Adipose tissue (tissue), 3 donors: ENCODE measurements around the gene PSD4. TPM values are rescaled to one million over a fixed set of nuclear protein-coding genes. Genes with fewer than 3 reads are reported as not detected.

ENCODE experiments used
- H3K27ac ChIP-seq: one replicate; pipeline ENCODE4 v1.5.1; 2013; ENCODE audit warnings: low read depth, low read length
- WGBS, 3 donors: extraction: QIAGEN DNeasy Blood & Tissue Kit; methylation state at CpG; one replicate each; pipeline ENCODE4 v1.1.7; 2013; 5-methylcytosine and 5-hydroxymethylcytosine counted together
- polyA plus RNA-seq, 3 donors: library from polyadenylated mRNA; stranded (reverse); fragments of 200-250 nt; gene quantifications; one replicate each; pipeline ENCODE4 v1.2.3, GENCODE V29; 2013
- donor health status: healthy with polysubstance abuse.
- donor health status: Bipolar disorder and iron deficiency.
- donor health status: healthy.

Gene PSD4
- polyA plus RNA-seq, 3 donors: 1.2 to 11.2 (median 5.9) TPM

DNA sequence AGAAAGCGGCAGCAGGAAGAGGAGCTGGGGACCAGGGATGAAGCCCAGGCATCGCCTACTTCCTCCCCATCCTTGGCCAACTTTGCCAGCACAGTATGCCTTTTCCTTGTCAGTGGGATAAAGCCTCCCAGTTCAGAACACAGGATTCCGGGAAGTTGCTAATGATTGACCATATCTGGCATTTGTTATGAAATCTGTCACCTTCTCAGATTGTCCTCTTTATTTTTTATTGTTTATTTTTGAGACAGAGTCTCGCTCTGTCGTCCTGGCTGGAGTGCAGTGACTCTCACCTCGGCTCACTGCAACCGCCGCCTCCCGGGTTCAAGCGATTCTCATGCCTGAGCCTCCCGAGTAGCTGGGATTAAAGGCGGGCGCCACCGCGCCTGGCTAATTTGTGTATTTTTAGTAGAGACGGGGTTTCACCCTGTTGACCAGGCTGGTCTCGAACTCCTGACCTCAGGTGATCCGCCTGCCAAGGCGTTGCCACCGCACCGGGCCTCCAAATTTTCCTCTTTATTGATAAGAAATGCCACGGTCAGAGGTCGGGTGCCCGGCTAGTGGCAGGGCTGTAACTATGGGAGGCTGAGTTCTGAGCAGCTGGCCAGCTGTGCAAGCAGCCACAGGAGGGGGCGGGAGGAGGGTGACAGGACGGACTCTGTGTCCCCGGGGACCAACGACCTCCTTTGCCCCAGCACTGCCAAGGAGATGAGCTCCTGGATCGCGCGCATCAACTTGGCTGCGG, 24.4 kb downstream of the PSD4 start:
- WGBS, 3 donors: 40 to 67% (median 62%) methylated on average over 32 of the region's 32 CpGs
- H3K27ac ChIP-seq: no peak overlapping the region

DNA sequence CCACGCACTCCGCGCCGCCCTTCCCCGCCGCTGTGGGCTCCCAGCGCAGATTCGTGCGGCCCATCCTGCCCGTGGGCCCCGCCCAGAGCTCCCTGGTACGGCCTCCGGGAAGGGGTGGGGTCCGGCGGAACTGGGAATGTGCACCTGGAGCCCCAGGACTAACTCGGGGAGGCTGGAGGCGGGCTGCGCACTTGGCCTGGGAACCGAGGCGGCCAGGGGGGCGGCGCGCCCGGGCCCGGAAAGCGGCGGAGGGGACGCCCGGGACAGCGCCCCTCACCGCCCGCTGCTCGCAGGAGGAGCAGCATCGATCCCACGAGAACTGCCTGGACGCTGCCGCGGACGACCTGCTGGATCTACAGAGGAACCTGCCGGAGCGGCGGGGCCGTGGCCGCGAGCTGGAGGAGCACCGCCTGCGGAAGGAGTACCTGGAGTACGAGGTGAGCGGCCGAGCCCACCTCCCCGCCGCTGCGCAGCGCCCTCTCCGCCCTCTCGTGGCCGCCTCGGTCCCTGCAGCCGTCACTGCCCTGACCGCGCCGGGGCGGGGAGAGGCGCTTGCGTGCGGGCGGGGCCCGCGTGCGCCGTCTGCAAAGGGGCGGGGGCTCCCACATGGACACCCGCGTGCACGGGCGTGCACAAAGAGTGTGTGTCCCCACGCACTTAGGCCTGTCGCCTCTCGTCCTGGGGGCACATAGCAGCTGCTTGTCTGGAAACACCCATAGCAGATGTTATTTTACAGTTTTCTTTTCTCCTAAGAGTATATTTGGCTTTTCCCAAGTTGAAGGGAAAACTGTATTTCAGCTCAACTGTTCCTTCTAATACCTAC, 25.2 kb downstream of the PSD4 start:
- no peak overlapping the region for H3K27ac ChIP-seq
- WGBS, 3 donors: 3 to 4% (median 4%) methylated on average over 61 to 79 of the region's 79 CpGs

DNA sequence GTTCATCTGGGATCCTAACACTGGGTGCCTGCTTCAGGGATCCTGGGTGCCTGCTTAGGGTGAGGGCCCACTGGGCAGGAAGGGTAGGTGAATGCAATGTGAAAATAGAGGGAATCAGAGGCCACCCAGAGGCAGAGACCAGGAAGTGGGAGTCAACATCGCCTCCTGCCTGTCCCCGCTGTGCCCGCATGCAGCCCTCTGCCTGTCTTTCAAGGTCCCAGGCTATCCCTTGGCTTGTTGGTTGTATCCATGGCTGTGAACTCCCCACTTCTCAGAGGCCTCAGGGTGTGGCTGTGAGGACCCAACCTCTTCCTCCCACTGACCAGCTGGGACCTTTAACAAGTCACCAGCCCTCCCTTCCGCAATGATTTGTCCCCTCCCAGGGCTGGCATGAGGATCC, 26.5 kb downstream of the PSD4 start:
- WGBS, 3 donors: 84 to 96% (median 95%) methylated on average over 4 of the region's 4 CpGs
- H3K27ac ChIP-seq: no peak overlapping the region

DNA sequence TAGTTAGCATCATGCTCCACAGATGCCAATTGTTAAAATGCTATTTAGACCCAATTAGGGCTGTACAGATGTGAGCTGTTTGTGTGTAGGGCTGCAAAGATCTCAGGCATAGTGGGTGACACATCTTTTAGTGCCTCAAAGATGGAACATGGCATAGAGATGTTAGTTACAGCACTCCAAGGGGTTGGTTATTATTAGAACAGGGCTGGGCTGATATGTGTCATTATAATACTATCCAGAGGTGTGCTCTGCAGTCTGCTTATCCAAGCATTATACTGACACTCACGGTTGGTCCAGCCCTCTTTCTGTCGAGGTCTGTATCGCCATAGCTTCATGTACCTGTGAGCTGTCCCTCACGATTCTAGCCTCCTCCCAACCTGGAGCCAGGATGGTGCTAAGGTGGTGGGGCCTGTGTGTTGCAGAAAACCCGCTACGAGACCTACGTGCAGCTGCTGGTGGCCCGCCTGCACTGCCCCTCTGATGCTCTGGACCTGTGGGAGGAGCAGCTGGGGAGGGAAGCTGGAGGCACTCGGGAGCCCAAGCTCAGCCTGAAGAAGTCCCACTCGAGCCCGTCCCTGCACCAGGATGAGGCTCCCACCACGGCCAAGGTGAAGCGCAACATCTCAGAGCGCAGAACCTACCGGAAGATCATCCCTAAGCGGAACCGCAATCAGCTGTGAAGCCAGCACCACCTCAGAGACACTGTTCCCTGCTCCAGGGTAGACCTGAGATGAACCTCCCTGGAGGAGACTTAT, 27.1 kb downstream of the PSD4 start:
- H3K27ac ChIP-seq: no peak overlapping the region
- WGBS, 3 donors: 86 to 92% (median 91%) methylated on average over 17 of the region's 17 CpGs

DNA sequence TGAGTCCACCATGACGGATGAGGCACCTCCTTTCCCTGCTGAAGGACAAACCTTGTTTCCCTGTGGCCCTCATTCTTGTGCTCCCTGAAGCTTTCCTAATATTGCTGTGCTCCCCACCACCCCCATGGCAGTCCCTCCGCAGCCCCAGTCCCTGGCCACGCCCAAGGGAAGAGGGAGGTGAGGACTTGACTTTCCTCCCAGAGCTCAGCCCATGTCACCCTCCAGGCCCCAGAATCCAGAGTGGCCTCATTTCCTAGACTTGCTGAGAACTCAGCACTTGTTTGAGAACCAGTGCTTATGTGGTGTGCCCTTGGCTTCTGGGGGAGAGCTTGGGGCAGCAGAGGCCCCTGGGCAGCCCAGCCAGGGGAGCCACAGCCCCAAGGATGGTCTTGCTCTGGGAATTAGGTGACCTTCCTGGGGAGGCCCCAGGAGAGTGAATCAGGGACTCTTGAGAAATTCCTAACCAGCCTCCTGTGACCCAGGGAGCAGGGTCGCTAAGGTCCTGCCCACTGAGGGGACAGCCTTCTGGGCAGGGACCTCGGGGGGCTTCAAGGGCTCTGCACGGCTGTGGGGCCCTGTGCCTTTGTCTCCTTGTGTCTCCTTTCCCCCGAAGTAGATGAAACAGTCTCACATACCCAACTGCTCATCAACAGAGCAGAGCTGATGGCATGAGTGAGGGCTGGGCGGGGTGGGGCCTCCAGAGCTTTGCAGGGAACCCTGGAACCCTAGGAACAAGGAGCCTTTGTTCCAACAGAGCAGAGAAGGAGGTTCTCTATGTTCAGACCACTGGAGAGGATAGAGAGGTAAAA, 27.9 kb downstream of the PSD4 start:
- WGBS, 3 donors: 80 to 94% (median 90%) methylated on average over 8 of the region's 8 CpGs
- H3K27ac ChIP-seq: no peak overlapping the region

DNA sequence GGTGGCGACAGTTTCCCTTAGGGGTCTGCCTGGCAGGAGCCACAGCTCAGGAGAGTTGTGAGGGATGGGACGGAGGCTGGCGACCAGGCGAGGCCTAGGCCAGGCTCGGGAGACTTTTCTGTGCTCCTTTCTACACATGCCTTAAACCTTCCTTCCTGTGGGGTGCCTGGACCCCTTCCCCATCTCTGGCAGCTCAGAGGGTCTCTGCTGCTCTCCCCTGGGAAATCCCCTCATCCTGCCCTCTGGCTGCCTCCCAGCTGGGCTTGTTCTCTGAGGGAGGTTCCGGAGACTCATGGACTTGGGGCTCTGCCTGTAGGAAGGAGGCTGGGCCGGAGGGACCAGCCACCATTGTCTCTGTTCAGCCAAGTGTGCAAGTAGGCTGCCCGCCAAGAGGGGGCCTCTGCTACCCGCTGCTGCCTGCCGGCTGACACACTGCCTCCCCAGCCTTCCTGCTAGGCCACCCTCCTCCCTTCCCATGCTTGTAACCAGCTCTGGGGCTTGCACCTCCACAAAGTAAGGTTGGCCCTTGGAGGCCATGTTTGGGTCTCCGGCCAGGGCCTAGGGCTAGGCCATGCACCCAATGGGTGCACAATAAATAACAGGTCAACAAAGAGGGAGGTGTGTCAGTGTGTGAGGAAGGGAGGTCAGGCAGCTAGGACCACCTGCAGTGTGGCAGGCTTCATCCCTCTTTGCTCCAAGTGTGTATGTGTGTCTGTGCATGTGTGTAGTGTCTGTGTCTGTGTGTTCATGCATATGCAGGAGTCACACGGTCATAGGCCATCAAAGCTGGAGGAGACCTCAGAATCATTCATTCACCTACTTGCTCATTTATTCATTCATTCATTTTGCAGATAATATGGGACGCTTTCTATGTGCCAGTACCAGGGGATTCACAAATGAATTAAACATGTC, 28.8 kb downstream of the PSD4 start:
- H3K27ac ChIP-seq: no peak overlapping the region
- WGBS, 3 donors: 72 to 83% (median 76%) methylated on average over 12 to 13 of the region's 13 CpGs

DNA sequence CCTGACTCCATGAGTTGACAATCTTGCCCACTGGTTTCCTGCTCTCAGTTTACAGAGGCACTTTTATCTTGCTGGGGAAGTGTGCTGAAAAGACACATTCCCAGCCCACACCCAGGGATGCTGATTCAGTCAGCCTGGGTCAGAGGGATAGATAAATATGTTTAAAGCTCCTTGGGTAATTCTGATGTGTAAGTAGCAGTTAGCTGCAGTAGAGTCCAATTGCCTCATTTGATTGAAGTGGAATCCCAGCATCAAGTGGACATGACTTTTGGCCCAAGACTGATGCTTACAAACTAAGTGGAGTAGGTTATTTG, 29.4 kb downstream of the PSD4 start:
- H3K27ac ChIP-seq: no peak overlapping the region

DNA sequence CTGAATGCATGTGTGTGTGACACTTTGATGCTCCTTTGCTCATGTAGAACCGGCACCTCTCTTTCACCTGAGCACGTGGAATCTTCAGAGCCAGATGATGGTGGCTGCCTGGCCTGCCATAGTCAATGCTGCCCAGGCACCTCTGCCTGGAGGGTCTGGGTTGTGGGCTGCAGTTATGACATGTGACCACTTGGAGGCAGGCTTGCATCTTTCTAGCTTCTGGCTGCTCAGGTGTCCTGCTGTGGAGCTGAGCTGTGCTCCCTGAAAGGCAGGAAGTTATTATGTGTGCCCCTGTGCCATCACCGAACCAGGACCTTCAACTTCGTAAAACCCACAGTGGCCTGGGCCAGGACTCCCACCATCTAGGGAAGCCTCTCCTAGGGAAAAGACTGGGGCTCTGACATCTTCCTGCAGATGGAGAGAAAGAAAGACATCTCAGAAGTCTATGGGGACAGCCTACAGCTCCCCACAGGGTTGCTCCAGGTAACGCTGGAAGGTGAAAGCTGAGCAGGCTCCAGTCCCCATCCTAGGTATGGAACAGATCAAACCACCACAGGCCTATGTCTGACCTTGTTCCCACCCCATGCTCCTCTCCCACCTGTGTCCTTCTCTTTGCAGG, 30.2 kb downstream of the PSD4 start:
- no peak overlapping the region for H3K27ac ChIP-seq
- WGBS, 3 donors: 17 to 29% (median 23%) methylated on average over 5 of the region's 5 CpGs

DNA sequence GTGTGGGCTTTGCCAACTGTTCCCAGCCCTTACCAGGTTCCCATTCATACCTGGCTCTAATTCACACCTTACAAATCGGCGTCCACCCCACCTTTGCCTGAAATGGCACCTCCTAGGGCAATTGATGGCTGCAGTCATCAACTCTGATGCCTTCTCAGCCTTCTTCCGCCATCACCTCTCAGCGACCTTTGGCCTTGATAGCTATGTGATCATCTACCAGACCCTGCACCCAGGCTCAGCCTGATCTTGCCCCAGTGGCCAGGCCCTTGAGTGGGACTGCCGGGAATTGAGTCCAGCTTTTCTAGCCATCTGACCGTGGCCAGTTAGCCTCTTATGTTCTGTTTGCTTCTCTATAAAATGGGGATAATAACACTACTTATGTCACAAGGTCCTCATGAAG, 32.5 kb downstream of the PSD4 start:
- H3K27ac ChIP-seq: no peak overlapping the region
- WGBS, 3 donors: 68 to 92% (median 70%) methylated on average over 6 of the region's 6 CpGs

DNA sequence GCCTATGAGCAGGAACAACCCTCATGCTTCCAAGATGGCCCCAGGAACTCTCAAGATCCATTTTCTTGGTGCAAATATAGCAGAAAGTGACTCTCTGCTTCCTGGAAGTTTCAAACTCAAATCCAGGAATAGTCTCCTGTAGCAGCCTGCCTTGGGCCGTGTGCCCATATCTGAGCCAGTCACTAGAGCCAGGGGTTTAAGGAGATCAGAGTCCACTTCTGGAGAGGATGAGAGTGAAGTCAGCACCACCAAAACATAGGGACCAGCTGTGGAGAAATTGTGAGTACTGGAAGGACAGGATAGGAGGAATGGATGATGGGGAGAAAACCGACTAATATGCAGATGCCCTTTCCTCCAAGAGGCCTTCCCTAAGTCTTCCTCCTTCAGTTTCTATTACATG, 33.2 kb downstream of the PSD4 start:
- H3K27ac ChIP-seq: no peak overlapping the region
- WGBS, 3 donors: 79 to 89% (median 85%) methylated on average over 2 of the region's 2 CpGs

DNA sequence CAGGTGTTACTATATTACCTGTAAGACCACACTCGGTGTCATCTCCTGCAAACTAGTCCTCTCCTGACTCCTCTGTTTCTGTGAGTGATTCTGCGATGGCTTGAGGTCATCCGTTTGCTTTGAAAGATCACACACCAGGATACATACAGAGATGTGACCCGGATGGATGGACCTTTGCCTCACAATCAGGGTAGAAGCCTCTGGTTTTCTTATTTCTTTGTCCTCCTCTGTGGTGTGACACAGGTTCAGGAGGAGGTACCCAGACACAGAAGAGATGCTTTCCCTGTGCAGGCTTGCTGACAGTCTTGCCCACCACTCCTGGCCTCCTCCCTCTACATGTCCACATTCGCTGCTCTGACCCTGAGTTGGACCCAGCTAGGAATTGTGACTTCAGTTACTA, 34.6 kb downstream of the PSD4 start:
- H3K27ac ChIP-seq: no peak overlapping the region
- 91 to 96% (median 94%) methylated on average over 5 of the region's 5 CpGs for WGBS, 3 donors

DNA sequence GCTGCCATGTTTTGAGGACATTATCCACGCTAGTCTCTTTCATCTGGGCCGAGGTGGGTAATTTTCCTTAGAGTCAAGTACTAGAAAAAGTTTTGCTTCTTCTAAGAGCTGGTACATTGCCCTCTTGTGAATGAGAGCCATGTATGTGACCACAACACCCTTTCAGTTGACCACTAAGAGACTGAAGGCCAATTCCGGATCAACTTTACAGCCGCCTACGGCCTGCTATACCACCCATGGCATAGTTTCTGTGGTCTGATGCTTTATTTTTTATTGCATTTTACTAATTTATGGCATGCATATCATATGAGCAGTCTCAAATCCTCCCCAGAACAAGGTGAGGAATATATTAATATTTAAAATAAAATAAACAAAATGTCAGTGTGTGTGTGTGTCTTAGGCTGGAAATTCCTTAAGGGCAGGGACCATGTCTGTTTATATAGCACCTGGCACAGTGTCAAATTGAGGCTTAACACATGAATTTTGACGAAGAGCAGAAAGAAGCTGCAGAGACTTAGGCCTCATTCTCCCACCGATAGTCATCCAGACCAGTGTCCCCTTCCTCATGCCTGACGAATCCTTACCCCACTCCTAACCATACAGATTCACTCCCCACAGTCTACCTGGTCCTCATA, 35.4 kb downstream of the PSD4 start:
- no peak overlapping the region for H3K27ac ChIP-seq
- 83 to 85% (median 83%) methylated on average over 8 of the region's 8 CpGs for WGBS, 3 donors

DNA sequence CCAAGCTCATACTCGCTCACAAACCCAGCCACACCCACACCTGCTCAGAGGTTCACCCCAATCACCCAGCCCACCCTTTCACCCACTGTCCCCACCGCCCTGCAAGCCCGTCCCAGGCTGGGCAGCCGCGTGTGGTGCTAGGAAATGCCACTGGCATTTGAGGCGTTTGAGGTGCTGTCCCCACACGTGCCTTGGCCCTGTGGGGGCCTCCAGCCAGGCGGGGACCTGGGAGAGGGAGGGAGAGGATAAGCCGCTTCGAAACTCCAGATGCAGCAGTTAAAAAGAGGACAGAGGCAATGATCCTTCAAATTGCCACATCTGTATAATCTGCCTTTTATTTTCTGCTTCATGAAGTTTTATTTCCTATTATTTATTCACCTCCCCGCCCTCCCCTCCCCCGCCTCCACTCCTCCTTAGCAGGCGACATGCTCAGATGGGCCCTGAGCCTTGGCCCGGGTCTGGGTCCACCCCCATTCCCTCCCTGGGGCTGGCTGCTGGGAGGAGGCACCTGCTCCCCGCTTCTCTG, 35.9 kb downstream of the PSD4 start:
- H3K27ac ChIP-seq: no peak overlapping the region
- 79 to 90% (median 82%) methylated on average over 15 of the region's 15 CpGs for WGBS, 3 donors

DNA sequence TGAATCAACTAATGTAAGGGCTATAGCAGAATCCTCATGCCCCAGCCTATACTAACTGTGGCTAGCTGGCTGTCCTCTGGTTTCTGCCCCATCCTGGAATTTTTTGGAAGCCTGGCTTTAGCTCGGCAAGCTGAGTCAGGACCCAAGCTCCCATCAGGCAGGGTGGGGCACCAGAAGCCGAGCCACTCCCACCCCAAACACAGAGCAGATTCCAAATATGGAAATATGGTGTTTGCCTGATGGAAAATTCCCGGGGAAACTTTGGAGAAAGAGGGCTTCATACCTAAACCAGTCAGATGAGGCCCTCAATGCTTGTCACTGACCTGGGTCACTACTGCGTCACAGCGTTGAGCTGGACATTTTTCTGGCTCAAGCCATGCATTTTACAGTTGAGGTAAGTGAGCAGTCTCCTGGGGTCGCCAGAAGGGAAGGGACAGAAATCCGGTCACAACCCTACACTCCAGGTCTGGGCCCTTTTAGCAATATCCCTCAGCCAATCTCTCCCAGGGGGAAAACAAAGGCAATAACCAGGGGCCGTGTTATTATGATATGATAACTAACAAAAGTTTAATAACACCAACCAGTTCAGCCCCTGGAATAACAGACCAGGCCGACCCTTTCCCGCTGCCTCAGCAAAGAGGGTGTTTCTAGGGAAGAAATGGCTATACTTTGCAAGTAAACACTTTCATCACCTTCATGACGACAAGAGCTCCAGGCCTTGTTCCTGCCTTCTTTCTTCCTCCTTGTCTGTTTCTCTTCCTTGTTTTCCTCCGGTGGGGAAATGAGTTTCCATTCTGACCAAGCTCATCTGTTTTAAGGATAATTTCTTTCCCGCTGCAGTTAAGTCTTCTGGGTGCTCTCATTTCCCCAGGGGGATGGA, 37.7 kb downstream of the PSD4 start:
- H3K27ac ChIP-seq: no peak overlapping the region
- 53 to 80% (median 62%) methylated on average over 13 of the region's 13 CpGs for WGBS, 3 donors

DNA sequence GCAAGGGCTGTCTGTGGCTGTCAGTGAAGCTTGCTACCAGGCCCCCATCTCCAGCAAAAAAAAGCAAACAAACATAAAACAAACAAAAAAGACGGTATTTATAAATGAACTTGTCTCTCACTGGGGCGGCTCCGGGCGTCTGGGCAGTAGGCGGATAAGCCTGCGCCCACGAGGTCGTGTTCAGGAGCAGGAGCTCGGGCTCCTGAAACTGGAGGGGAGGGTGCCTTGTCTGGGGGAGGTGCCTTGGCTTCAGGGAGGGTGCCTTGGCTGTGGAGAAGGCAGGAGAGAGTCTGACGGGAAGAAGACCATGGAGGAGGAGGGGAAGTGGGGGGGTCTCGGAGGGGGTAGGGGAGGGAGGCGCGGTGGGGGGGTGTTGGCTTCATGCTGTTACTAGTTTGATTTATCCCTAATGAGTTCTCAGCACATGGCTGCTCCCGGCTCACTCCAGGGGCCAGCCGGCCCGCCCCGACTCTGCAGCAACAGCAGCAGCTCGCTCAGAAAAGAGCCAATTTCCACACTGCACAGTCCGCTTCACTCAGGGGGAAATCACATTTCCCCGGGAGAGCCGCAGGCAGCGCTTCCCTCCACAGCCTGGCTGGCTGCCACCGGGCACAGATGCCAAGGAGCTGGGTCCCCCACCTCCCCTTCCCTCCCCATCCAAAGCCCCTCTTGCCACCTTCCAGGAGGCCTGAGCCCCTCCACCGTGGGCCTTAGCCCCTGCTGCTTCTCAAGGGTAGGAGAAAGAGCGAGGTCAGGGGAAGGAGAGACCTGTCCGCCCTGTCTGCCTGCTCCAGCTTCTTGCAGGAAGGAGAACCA, 38.7 kb downstream of the PSD4 start:
- no peak overlapping the region for H3K27ac ChIP-seq
- WGBS, 3 donors: 22 to 38% (median 23%) methylated on average over 26 of the region's 26 CpGs
